Effector memory CD8-positive, alpha-beta T cell (primary cell): ENCODE data around the gene MAFB.

Experiments used
- ATAC-seq: fragments of 150-1000 bp; cut with Tn5 transposase; replicated peaks from 2 replicates; pipeline ENCODE4 v1.10.0; 2021; ENCODE audit warnings: mild to moderate bottlenecking, moderate library complexity
- DNase-seq, 3 experiments: peaks; one replicate each; pipeline ENCODE4 v3.0.0; 2021
- H3K27ac Mint-ChIP-seq, 2 donors: one replicate each; pipeline ENCODE4 v1.8.0; 2022; ENCODE audit warnings: mild to moderate bottlenecking in 2 of 2, mixed read lengths in 2 of 2, moderate library complexity in 2 of 2
- H3K27me3 Mint-ChIP-seq, 2 donors: one replicate each; pipeline ENCODE4 v1.8.0; 2022; ENCODE audit warnings: mixed read lengths in 2 of 2
- H3K36me3 Mint-ChIP-seq: one replicate; pipeline ENCODE4 v1.8.0; 2022; ENCODE audit warnings: mild to moderate bottlenecking, moderate library complexity, mixed read lengths; ENCODE audit not compliant: insufficient read depth
- H3K4me1 Mint-ChIP-seq, 2 donors: one replicate each; pipeline ENCODE4 v1.8.0; 2022; ENCODE audit warnings: low read depth in 2 of 2, mixed read lengths in 2 of 2
- H3K4me3 Mint-ChIP-seq, 2 donors: one replicate each; pipeline ENCODE4 v1.8.0; 2022; ENCODE audit warnings: mild to moderate bottlenecking in 2 of 2, mixed read lengths in 2 of 2, moderate library complexity in 2 of 2
- H3K9me3 Mint-ChIP-seq, 2 donors: one replicate each; pipeline ENCODE4 v1.8.0; 2022; ENCODE audit warnings: mixed read lengths in 2 of 2

MAFB gene

GRCh38 chr20:40637176-40637575 lies 51.9 kb downstream of the MAFB start:
- Mint-ChIP-seq H3K27me3 (peaks cover 18 to 32% of the 10 kb centered on the region in 2 donors), H3K36me3 (no peaks in the 10 kb centered on the region), H3K4me3 (no peak overlapping the region), H3K9me3 (no peaks in the 10 kb centered on the region), H3K4me1 (no peaks in the 10 kb centered on the region), H3K27ac (no peak overlapping the region)
- ATAC-seq: no peak
- DNase-seq: no peak

- no peaks in the 10 kb centered on the region for H3K4me1 Mint-ChIP-seq
- no peak overlapping the region for H3K4me3 Mint-ChIP-seq
- H3K27me3 Mint-ChIP-seq: peaks cover 18 to 32% of the 10 kb centered on the region in 2 donors
- no peak for ATAC-seq
- H3K36me3 Mint-ChIP-seq: no peaks in the 10 kb centered on the region
- no peaks in the 10 kb centered on the region for H3K9me3 Mint-ChIP-seq
- no peak overlapping the region for H3K27ac Mint-ChIP-seq
- DNase-seq: no peak
Measured at GRCh38 chr20:40636486-40636885, 52.5 kb downstream of the MAFB start.

- Mint-ChIP-seq H3K36me3 (no peaks in the 10 kb centered on the region), H3K27me3 (peaks cover 18 to 34% of the 10 kb centered on the region in 2 donors), H3K4me1 (no peaks in the 10 kb centered on the region), H3K27ac (no peak overlapping the region), H3K4me3 (no peak overlapping the region), H3K9me3 (no peaks in the 10 kb centered on the region)
- DNase-seq (no peak), ATAC-seq (no peak)
Measured at GRCh38 chr20:40635971-40636370, 53.1 kb downstream of the MAFB start.
